NCI-H1048 (cell line): Measurements from ENCODE around the gene USP20.

ENCODE experiments used
- DNase-seq: peaks from one replicate; lab custom pipeline; 2025; lab: John Stamatoyannopoulos, UW

Gene USP20

GRCh38 chr9:129875687-129876395 lies 40.6 kb downstream of the USP20 start:
- DNase-seq = no peak

GRCh38 chr9:129876815-129877214 lies 41.6 kb downstream of the USP20 start:
- DNase-seq = no peak

- DNase-seq = no peak
Observed at GRCh38 chr9:129878291-129878690, 43.0 kb downstream of the USP20 start.

GRCh38 chr9:129879103-129879699 lies 43.9 kb downstream of the USP20 start:
- no peak for DNase-seq

GRCh38 chr9:129879991-129880653 lies 44.9 kb downstream of the USP20 start:
- no peak for DNase-seq

- no peak for DNase-seq
Observed at GRCh38 chr9:129880654-129881546, 45.6 kb downstream of the USP20 start.

- no peak for DNase-seq
Observed at GRCh38 chr9:129881547-129882324, 46.5 kb downstream of the USP20 start.

- peak; percentile 83 for DNase-seq
Observed at GRCh38 chr9:129884220-129885017, 49.2 kb downstream of the USP20 start.

- DNase-seq = no peak
Observed at GRCh38 chr9:129885018-129885669, 49.9 kb downstream of the USP20 start.

- peak; percentile 30 for DNase-seq
Observed at GRCh38 chr9:129885670-129886106, 50.4 kb downstream of the USP20 start.

GRCh38 chr9:129886226-129887174 lies 51.2 kb downstream of the USP20 start:
- DNase-seq = no peak

GRCh38 chr9:129887334-129888292 lies 52.4 kb downstream of the USP20 start:
- DNase-seq = no peak

GRCh38 chr9:129888293-129889121 lies 53.2 kb downstream of the USP20 start:
- no peak for DNase-seq

GRCh38 chr9:129889122-129889940 lies 54.1 kb downstream of the USP20 start:
- DNase-seq = no peak

- no peak for DNase-seq
Observed at GRCh38 chr9:129889941-129890717, 54.9 kb downstream of the USP20 start.
